H9 (cell line): ENCODE data around the gene NMRAL1. TPM values are rescaled to one million over a fixed set of nuclear protein-coding genes. Genes with fewer than 3 reads are reported as not detected.

Experiments used
- DNase-seq: peaks from one replicate; pipeline ENCODE4 v3.0.0-alpha.2; 2017
- H2AFZ ChIP-seq: one replicate; pipeline ENCODE4 v1.6.1; 2013; ENCODE audit warnings: mild to moderate bottlenecking, low read length, control low read depth, moderate library complexity
- H2AK5ac ChIP-seq: 2 replicates; pipeline ENCODE4 v1.6.1; 2013; ENCODE audit warnings: low read length, control low read depth, mixed read lengths; ENCODE audit not compliant: insufficient read length
- H2BK120ac ChIP-seq: one replicate; pipeline ENCODE4 v1.6.1; 2013; ENCODE audit warnings: low read depth, mild to moderate bottlenecking, low read length, control low read depth, inconsistent platforms; ENCODE audit not compliant: poor library complexity, severe bottlenecking
- H2BK12ac ChIP-seq: 2 replicates; pipeline ENCODE4 v1.6.1; 2013; ENCODE audit warnings: low read length, control low read depth, mixed read lengths, low read depth; ENCODE audit not compliant: insufficient read length
- H2BK15ac ChIP-seq: 2 replicates; pipeline ENCODE4 v1.6.1; 2013; ENCODE audit warnings: low read depth, low read length, control low read depth
- H2BK20ac ChIP-seq: one replicate; pipeline ENCODE4 v1.6.1; 2013; ENCODE audit warnings: low read depth, mild to moderate bottlenecking, low read length, control low read depth, inconsistent platforms; ENCODE audit not compliant: poor library complexity, severe bottlenecking
- H2BK5ac ChIP-seq: 2 replicates; pipeline ENCODE4 v1.6.1; 2013; ENCODE audit warnings: low read length, control low read depth, mixed read lengths; ENCODE audit not compliant: insufficient read length
- H3K14ac ChIP-seq: 2 replicates; pipeline ENCODE4 v1.6.1; 2013; ENCODE audit warnings: low read length, control low read depth; ENCODE audit not compliant: insufficient read depth
- H3K18ac ChIP-seq: 2 replicates; pipeline ENCODE4 v1.6.1; 2013; ENCODE audit warnings: low read depth, mild to moderate bottlenecking, mixed read lengths, low read length, control low read depth; ENCODE audit not compliant: insufficient read length
- H3K23ac ChIP-seq: 2 replicates; pipeline ENCODE4 v1.6.1; 2013; ENCODE audit warnings: low read length, control low read depth, mixed read lengths, low read depth; ENCODE audit not compliant: insufficient read length
- H3K23me2 ChIP-seq: 2 replicates; pipeline ENCODE4 v1.6.1; 2013; ENCODE audit warnings: low read depth, mild to moderate bottlenecking, mixed read lengths, low read length, control low read depth; ENCODE audit not compliant: insufficient read length, poor library complexity, severe bottlenecking
- H3K27ac ChIP-seq: 2 replicates; pipeline ENCODE4 v1.5.1; 2013; ENCODE audit warnings: low read length, control low read depth, mixed read lengths, low read depth; ENCODE audit not compliant: insufficient read length
- H3K27me3 ChIP-seq: 2 replicates; pipeline ENCODE4 v1.6.1; 2013; ENCODE audit warnings: low read length, control low read depth, inconsistent platforms; ENCODE audit not compliant: insufficient read depth
- H3K4ac ChIP-seq: 2 replicates; pipeline ENCODE4 v1.6.1; 2013; ENCODE audit warnings: low read depth, mild to moderate bottlenecking, control low read depth, inconsistent platforms, low read length, moderate library complexity
- H3K4me1 ChIP-seq: 2 replicates; pipeline ENCODE4 v1.6.1; 2013; ENCODE audit warnings: low read length, control low read depth, inconsistent platforms; ENCODE audit not compliant: insufficient read depth
- H3K4me2 ChIP-seq: 2 replicates; pipeline ENCODE4 v1.6.1; 2013; ENCODE audit warnings: low read length, control low read depth, mixed read lengths; ENCODE audit not compliant: insufficient read length, insufficient read depth
- H3K56ac ChIP-seq: 2 replicates; pipeline ENCODE4 v1.6.1; 2013; ENCODE audit warnings: low read depth, mild to moderate bottlenecking, mixed read lengths, low read length, control low read depth; ENCODE audit not compliant: insufficient read length
- H3K79me1 ChIP-seq: 2 replicates; pipeline ENCODE4 v1.6.1; 2013; ENCODE audit warnings: low read depth, mild to moderate bottlenecking, moderate library complexity, low read length, control low read depth, inconsistent platforms; ENCODE audit not compliant: insufficient read depth, poor library complexity, severe bottlenecking
- H3K79me2 ChIP-seq: 2 replicates; pipeline ENCODE4 v1.6.1; 2013; ENCODE audit warnings: low read length, control low read depth, inconsistent platforms; ENCODE audit not compliant: insufficient read depth
- H3K9ac ChIP-seq: 2 replicates; pipeline ENCODE4 v1.6.1; 2013; ENCODE audit warnings: low read length, control low read depth, mixed read lengths; ENCODE audit not compliant: insufficient read length; ENCODE audit errors: extremely low read depth
- H3K9me3 ChIP-seq: one replicate; pipeline ENCODE4 v1.6.1; 2013; ENCODE audit warnings: low read depth, low read length, inconsistent platforms; ENCODE audit not compliant: control insufficient read depth
- H3T11ph ChIP-seq: one replicate; pipeline ENCODE4 v1.6.1; 2013; ENCODE audit warnings: mild to moderate bottlenecking, low read length, control low read depth, inconsistent platforms
- H4K20me1 ChIP-seq: one replicate; pipeline ENCODE4 v1.6.1; 2013; ENCODE audit not compliant: control insufficient read depth, insufficient read length, insufficient read depth
- H4K5ac ChIP-seq: 2 replicates; pipeline ENCODE4 v1.6.1; 2013; ENCODE audit warnings: low read depth, mild to moderate bottlenecking, mixed read lengths, low read length, control low read depth; ENCODE audit not compliant: insufficient read length
- H4K8ac ChIP-seq: replicated peaks from 2 replicates; pipeline ENCODE4 v1.6.1; 2013; ENCODE audit warnings: low read length, control low read depth, mixed read lengths, low read depth; ENCODE audit not compliant: insufficient read length
- H4K91ac ChIP-seq: 2 replicates; pipeline ENCODE4 v1.6.1; 2013; ENCODE audit warnings: low read depth, mild to moderate bottlenecking, moderate library complexity, mixed read lengths, low read length, control low read depth; ENCODE audit not compliant: insufficient read length
- H3K27ac Mint-ChIP-seq, 3 experiments: 2 replicates in 2 of 3; 3 replicates in 1 of 3; pipeline ENCODE4 v1.8.0; 2020 to 2021; ENCODE audit warnings: mixed read lengths in 3 of 3, mild to moderate bottlenecking in 1 of 3, moderate library complexity in 1 of 3
- H3K27me3 Mint-ChIP-seq: 2 replicates; pipeline ENCODE4 v1.8.0; 2021; ENCODE audit warnings: low read depth, mild to moderate bottlenecking, moderate library complexity, mixed read lengths
- H3K36me3 Mint-ChIP-seq, 3 experiments: 2 replicates in 2 of 3; 3 replicates in 1 of 3; pipeline ENCODE4 v1.8.0; 2020 to 2021; ENCODE audit warnings: low read depth in 3 of 3, mixed read lengths in 3 of 3; ENCODE audit not compliant: insufficient read depth in 1 of 3
- H3K4me1 Mint-ChIP-seq, 2 experiments: 2 replicates each; pipeline ENCODE4 v1.8.0; 2020; ENCODE audit warnings: mixed read lengths in 2 of 2
- H3K4me3 Mint-ChIP-seq, 2 experiments: 2 replicates in 1 of 2; 3 replicates in 1 of 2; pipeline ENCODE4 v1.8.0; 2020 to 2021; ENCODE audit warnings: mild to moderate bottlenecking in 2 of 2, mixed read lengths in 2 of 2, moderate library complexity in 1 of 2
- H3K9me3 Mint-ChIP-seq, 2 experiments: 2 replicates in 1 of 2; 3 replicates in 1 of 2; pipeline ENCODE4 v1.8.0; 2020; ENCODE audit warnings: mild to moderate bottlenecking in 2 of 2, mixed read lengths in 2 of 2, moderate library complexity in 1 of 2
- WGBS: extraction: QIAGEN DNeasy Blood & Tissue Kit; methylation state at CpG from one replicate; pipeline ENCODE4 v1.1.7; 2013; ENCODE audit warnings: missing lambda C conversion rate, low lambda C conversion rate, mixed read lengths; ENCODE audit not compliant: insufficient read length; ENCODE audit errors: extremely low coverage; 5-methylcytosine and 5-hydroxymethylcytosine counted together
- total RNA-seq: library from RNA; stranded (reverse); gene quantifications from 2 replicates; pipeline ENCODE4 v1.2.1, GENCODE V29; 2021
- TF ChIP-seq, protein P1 (sequence below): fragments of 200-600 bp; sonication (generic); conservative IDR thresholded peaks from 3 replicates; pipeline ENCODE4 v1.8.0; 2021; ENCODE audit warnings: antibody characterized with exemption, mild to moderate bottlenecking

Gene NMRAL1
- total RNA-seq, 1 experiment from 2014 or later, result 78.9 TPM

DNA sequence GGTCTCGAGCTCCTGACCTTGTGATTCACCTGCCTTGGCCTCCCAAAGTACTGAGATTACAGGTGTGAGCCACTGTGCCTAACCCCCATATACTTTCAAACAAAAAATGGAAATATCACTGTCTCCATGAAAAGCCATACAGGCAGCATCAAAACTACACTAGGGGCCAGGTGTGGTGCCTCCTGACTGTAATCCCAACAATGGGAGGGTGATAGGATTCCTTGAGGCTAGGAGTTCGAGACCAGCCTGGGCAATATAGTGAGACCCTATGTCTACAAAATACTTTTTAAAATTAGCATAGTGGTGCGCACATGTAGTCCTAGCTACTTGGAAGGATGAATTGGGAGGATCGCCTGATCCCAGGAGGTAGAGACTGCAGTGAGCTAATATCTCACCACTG is 17.5 kb upstream of the NMRAL1 start:
- no peak overlapping the region for H3T11ph ChIP-seq
- H3K18ac ChIP-seq, result no peak overlapping the region
- no peak overlapping the region for H2BK5ac ChIP-seq
- H3K23me2 ChIP-seq, result no peaks in the 10 kb centered on the region
- no peak for DNase-seq
- no peak overlapping the region for H4K91ac ChIP-seq
- no peaks in the 10 kb centered on the region for H3K9me3 Mint-ChIP-seq
- H3K27ac Mint-ChIP-seq, result no peak overlapping the region
- no peak overlapping the region for H2BK120ac ChIP-seq
- no peak overlapping the region for H3K4ac ChIP-seq
- no peak overlapping the region for H3K4me2 ChIP-seq
- H3K79me2 ChIP-seq, result no peaks in the 10 kb centered on the region
- no peak overlapping the region for H3K9ac ChIP-seq
- no peak overlapping the region for H3K27ac ChIP-seq
- WGBS, result no CpG with 5 or more reads among the region's 4 CpGs
- no peaks in the 10 kb centered on the region for H3K27me3 ChIP-seq
- TF ChIP-seq, protein P1, sequence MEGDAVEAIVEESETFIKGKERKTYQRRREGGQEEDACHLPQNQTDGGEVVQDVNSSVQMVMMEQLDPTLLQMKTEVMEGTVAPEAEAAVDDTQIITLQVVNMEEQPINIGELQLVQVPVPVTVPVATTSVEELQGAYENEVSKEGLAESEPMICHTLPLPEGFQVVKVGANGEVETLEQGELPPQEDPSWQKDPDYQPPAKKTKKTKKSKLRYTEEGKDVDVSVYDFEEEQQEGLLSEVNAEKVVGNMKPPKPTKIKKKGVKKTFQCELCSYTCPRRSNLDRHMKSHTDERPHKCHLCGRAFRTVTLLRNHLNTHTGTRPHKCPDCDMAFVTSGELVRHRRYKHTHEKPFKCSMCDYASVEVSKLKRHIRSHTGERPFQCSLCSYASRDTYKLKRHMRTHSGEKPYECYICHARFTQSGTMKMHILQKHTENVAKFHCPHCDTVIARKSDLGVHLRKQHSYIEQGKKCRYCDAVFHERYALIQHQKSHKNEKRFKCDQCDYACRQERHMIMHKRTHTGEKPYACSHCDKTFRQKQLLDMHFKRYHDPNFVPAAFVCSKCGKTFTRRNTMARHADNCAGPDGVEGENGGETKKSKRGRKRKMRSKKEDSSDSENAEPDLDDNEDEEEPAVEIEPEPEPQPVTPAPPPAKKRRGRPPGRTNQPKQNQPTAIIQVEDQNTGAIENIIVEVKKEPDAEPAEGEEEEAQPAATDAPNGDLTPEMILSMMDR, result no peak
- no peak overlapping the region for H2BK12ac ChIP-seq
- no peaks in the 10 kb centered on the region for H4K20me1 ChIP-seq
- no peaks in the 10 kb centered on the region for H3K79me1 ChIP-seq
- no peak overlapping the region for H2AFZ ChIP-seq
- no peak overlapping the region for H4K8ac ChIP-seq
- H3K4me3 Mint-ChIP-seq, result no peak overlapping the region
- peaks cover 0 to 7% of the 10 kb centered on the region in 2 experiments; a peak in 2 of 4 replicates for H3K4me1 Mint-ChIP-seq
- H3K4me1 ChIP-seq, result no peaks in the 10 kb centered on the region
- no peak overlapping the region for H3K56ac ChIP-seq
- H3K27me3 Mint-ChIP-seq, result no peaks in the 10 kb centered on the region
- H3K14ac ChIP-seq, result no peak overlapping the region
- no peak overlapping the region for H3K23ac ChIP-seq
- no peaks in the 10 kb centered on the region for H3K9me3 ChIP-seq
- no peak overlapping the region for H2AK5ac ChIP-seq
- no peak overlapping the region for H2BK20ac ChIP-seq
- no peak overlapping the region for H4K5ac ChIP-seq
- H3K36me3 Mint-ChIP-seq, result peaks cover 0 to 10% (median 0%) of the 10 kb centered on the region in 3 experiments; a peak in 5 of 7 replicates
- no peak overlapping the region for H2BK15ac ChIP-seq
